Amniotic epithelial cell (primary cell): ENCODE data around the gene WAS.
A peak's percentile ranks its signal among the peaks of the same experiment; 100 is the strongest.

ENCODE experiments used
- DNase-seq: peaks from one replicate; pipeline ENCODE4 v3.0.0-alpha.2; 2010; ENCODE audit warnings: low read depth

WAS gene

GRCh38 chrX:48711929-48712505, 28.4 kb downstream of the WAS start:
- no peak for DNase-seq

GRCh38 chrX:48713847-48714246, 30.2 kb downstream of the WAS start:
- DNase-seq, result no peak

GRCh38 chrX:48714573-48714972, 31.0 kb downstream of the WAS start:
- DNase-seq, result peak; percentile 12

GRCh38 chrX:48715072-48715471, 31.5 kb downstream of the WAS start:
- no peak for DNase-seq

GRCh38 chrX:48715876-48716502, 32.4 kb downstream of the WAS start:
- no peak for DNase-seq

GRCh38 chrX:48719958-48720357, 36.4 kb downstream of the WAS start:
- no peak for DNase-seq

GRCh38 chrX:48720577-48721250, 37.1 kb downstream of the WAS start:
- no peak for DNase-seq

GRCh38 chrX:48721916-48722315, 38.3 kb downstream of the WAS start:
- DNase-seq, result no peak

GRCh38 chrX:48726596-48726995, 43.0 kb downstream of the WAS start:
- no peak for DNase-seq

GRCh38 chrX:48728653-48729052, 45.1 kb downstream of the WAS start:
- DNase-seq, result no peak

- no peak for DNase-seq
Observed at GRCh38 chrX:48736303-48736702, 52.7 kb downstream of the WAS start.

- no peak for DNase-seq
Observed at GRCh38 chrX:48736878-48737212, 53.2 kb downstream of the WAS start.

- DNase-seq, result peak; percentile 98
Observed at GRCh38 chrX:48737213-48737938, 53.8 kb downstream of the WAS start.

- no peak for DNase-seq
Observed at GRCh38 chrX:48737940-48738339, 54.3 kb downstream of the WAS start.
